Right atrium auricular region (tissue), 2 donors: ENCODE data around the gene ATP6V0C. TPM values are rescaled to one million over a fixed set of nuclear protein-coding genes. Genes with fewer than 3 reads are reported as not detected.
"Not testable (repeated sequence)": the region's sequence is repeated elsewhere in the genome, so short reads cannot be mapped to it uniquely, and the experiment has no call there.

ENCODE experiments used
- DNase-seq: peaks from one replicate; pipeline ENCODE4 v3.0.0-alpha.2; 2019; ENCODE audit warnings: low spot score
- H3K27ac ChIP-seq, 2 donors: fragments of 200-600 bp; sonication (generic); 1 replicate in 1 of 2; 2 replicates in 1 of 2; pipeline ENCODE4 v1.5.1; 2016 to 2019
- H3K27me3 ChIP-seq, 2 donors: fragments of 200-600 bp; sonication (generic); one replicate each; pipeline versions ENCODE4 v1.5.1 to v1.6.0; 2017 to 2019
- H3K36me3 ChIP-seq: fragments of 200-600 bp; sonication (generic); one replicate; pipeline ENCODE4 v1.5.1; 2016
- H3K4me1 ChIP-seq, 2 donors: fragments of 200-600 bp; sonication (generic); one replicate each; pipeline versions ENCODE4 v1.5.1 to v1.6.0; 2017 to 2019
- H3K4me3 ChIP-seq, 2 donors: fragments of 200-600 bp; sonication (generic); 1 replicate in 1 of 2; 2 replicates in 1 of 2; pipeline ENCODE4 v1.5.1; 2017 to 2019; ENCODE audit warnings: mild to moderate bottlenecking in 1 of 2, moderate library complexity in 1 of 2
- H3K9me3 ChIP-seq, 2 donors: fragments of 200-600 bp; sonication (generic); one replicate each; pipeline ENCODE4 v1.5.1; 2019
- CTCF ChIP-seq, 2 donors: fragments of 200-600 bp; sonication (generic); IDR thresholded peaks; one replicate each; pipeline ENCODE4 v1.5.1; 2019; ENCODE audit warnings: antibody characterized with exemption in 2 of 2
- total RNA-seq, 2 donors: library from RNA; depleted of rRNA; stranded (reverse); fragments of >200 nt; gene quantifications; one replicate each; pipeline ENCODE4 v1.1.0, GENCODE V29; 2016

The ATP6V0C gene
- total RNA-seq, 2 donors from 2014 or later, result 63.7 to 107 TPM

GRCh38 chr16:2476741-2477140 lies 37.0 kb upstream of the ATP6V0C start:
- DNase-seq, result no peak
- H3K4me3 ChIP-seq, result no peak overlapping the region
- no peak for TF ChIP-seq CTCF (IDR thresholded peaks at IDR 0.05)

GRCh38 chr16:2477327-2477726 lies 36.4 kb upstream of the ATP6V0C start:
- no peak overlapping the region for H3K4me3 ChIP-seq
- H3K27me3 ChIP-seq, result no peaks in the 10 kb centered on the region
- peaks cover 0 to 34% of the 10 kb centered on the region in 2 donors for H3K4me1 ChIP-seq
- H3K27ac ChIP-seq, result no peak overlapping the region
- no peak for TF ChIP-seq CTCF (IDR thresholded peaks at IDR 0.05)
- H3K9me3 ChIP-seq, result no peaks in the 10 kb centered on the region
- DNase-seq, result no peak
- H3K36me3 ChIP-seq, result no peaks in the 10 kb centered on the region

More at GRCh38 chr16:2476741-2477140, 37.0 kb upstream of the ATP6V0C start:
- Histone ChIP-seq H3K4me1 (peaks cover 0 to 33% of the 10 kb centered on the region in 2 donors), H3K27me3 (peaks cover 0 to 2% of the 10 kb centered on the region in 2 donors), H3K36me3 (no peaks in the 10 kb centered on the region), H3K27ac (no peak overlapping the region), H3K9me3 (no peaks in the 10 kb centered on the region)

GRCh38 chr16:2478279-2478678 lies 35.5 kb upstream of the ATP6V0C start:
- Histone ChIP-seq H3K4me1 (peaks cover 0 to 39% of the 10 kb centered on the region in 2 donors), H3K27ac (no peak overlapping the region), H3K4me3 (no peak overlapping the region), H3K9me3 (no peaks in the 10 kb centered on the region), H3K36me3 (no peaks in the 10 kb centered on the region), H3K27me3 (no peaks in the 10 kb centered on the region)
- no peak for TF ChIP-seq CTCF (IDR thresholded peaks at IDR 0.05)
- no peak for DNase-seq

GRCh38 chr16:2479996-2480395 lies 33.8 kb upstream of the ATP6V0C start:
- DNase-seq, H3K27ac ChIP-seq, H3K36me3 ChIP-seq, H3K4me3 ChIP-seq, H3K27me3 ChIP-seq, H3K9me3 ChIP-seq: not testable (repeated sequence)
- H3K4me1 ChIP-seq, result peaks cover 0 to 33% of the 10 kb centered on the region in 2 donors

GRCh38 chr16:2480948-2481347 lies 32.8 kb upstream of the ATP6V0C start:
- no peak for DNase-seq
- no peaks in the 10 kb centered on the region for H3K27me3 ChIP-seq
- no peak for TF ChIP-seq CTCF (IDR thresholded peaks at IDR 0.05)
- H3K4me1 ChIP-seq, result peaks cover 0 to 27% of the 10 kb centered on the region in 2 donors
- no peaks in the 10 kb centered on the region for H3K36me3 ChIP-seq
- no peak overlapping the region for H3K27ac ChIP-seq
- H3K4me3 ChIP-seq, result no peak overlapping the region
- no peaks in the 10 kb centered on the region for H3K9me3 ChIP-seq

GRCh38 chr16:2481676-2482075 lies 32.1 kb upstream of the ATP6V0C start:
- H3K4me1 ChIP-seq, result peaks cover 0 to 31% of the 10 kb centered on the region in 2 donors
- H3K36me3 ChIP-seq, result no peaks in the 10 kb centered on the region
- no peak for DNase-seq
- TF ChIP-seq CTCF (IDR thresholded peaks at IDR 0.05), result no peak
- no peaks in the 10 kb centered on the region for H3K27me3 ChIP-seq
- H3K4me3 ChIP-seq, result no peak overlapping the region
- no peaks in the 10 kb centered on the region for H3K9me3 ChIP-seq
- H3K27ac ChIP-seq, result no peak overlapping the region
